ENCODE data around the gene LNX1.

DNA sequence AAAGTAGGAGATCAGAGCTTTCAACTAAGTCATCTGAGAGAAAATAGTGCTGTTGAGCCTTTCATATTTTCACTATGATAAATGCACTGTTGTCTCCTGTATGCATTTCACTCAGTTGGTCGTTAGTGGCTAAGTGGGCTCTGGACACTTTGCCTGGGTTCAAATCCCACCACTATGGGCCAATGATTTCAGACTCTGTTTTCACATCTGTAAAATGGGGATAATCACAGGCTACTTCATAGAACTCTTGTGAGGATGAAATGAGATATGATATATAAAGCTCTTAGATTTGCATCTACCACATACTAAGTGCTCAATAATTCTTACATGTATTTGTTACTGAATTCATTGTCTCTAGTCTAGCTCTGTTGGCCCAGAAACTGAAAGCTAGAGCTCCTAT lies 16.8 kb downstream of the LNX1 start:
- no peak for TF ChIP-seq CTCF (IDR thresholded peaks at IDR 0.05)
- no peak for TF ChIP-seq EZH2 (IDR thresholded peaks at IDR 0.05)

Data from neural progenitor cell (in vitro differentiated cells).